ENCODE measurements around the gene KRT7.

DNA sequence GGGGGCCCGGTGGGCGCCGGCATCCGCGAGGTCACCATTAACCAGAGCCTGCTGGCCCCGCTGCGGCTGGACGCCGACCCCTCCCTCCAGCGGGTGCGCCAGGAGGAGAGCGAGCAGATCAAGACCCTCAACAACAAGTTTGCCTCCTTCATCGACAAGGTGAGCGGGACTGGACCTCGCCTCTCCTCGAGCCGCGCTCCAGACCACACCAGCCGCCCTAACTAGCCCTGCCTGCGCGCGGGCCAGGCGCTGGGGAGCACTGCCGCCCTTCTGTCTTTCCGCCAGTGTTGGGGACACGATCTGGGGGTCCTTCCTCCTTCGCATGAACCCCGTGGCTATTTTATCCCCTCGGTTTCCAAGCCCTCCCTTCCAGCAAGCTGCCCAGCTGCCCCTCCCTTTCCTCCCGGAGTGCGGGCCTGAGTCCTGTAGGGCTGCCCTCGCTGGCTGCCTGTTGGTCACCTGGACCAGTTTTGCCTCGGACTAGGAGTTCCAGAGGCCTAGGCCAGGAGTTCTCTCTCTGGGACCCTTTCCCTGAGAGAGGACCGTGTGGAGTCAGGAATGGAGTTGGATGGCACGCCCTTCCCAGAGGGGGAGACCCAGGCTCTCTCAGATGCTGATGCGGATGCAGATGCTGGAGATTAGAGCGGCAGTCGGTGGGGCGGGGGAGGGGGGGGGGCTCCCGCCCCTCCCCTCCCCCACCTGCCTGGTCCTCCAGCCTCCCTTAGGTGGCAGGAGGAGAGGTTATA is 592 bp downstream of the KRT7 start:
- TF ChIP-seq, protein P1, sequence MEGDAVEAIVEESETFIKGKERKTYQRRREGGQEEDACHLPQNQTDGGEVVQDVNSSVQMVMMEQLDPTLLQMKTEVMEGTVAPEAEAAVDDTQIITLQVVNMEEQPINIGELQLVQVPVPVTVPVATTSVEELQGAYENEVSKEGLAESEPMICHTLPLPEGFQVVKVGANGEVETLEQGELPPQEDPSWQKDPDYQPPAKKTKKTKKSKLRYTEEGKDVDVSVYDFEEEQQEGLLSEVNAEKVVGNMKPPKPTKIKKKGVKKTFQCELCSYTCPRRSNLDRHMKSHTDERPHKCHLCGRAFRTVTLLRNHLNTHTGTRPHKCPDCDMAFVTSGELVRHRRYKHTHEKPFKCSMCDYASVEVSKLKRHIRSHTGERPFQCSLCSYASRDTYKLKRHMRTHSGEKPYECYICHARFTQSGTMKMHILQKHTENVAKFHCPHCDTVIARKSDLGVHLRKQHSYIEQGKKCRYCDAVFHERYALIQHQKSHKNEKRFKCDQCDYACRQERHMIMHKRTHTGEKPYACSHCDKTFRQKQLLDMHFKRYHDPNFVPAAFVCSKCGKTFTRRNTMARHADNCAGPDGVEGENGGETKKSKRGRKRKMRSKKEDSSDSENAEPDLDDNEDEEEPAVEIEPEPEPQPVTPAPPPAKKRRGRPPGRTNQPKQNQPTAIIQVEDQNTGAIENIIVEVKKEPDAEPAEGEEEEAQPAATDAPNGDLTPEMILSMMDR (IDR thresholded peaks at IDR 0.05), result no peak
- no peak for TF ChIP-seq TAF1 (IDR thresholded peaks at IDR 0.05; ENCODE audit: borderline replicate concordance, low read depth, low read length)
- TF ChIP-seq SMC3 (IDR thresholded peaks at IDR 0.05; ENCODE audit: low read depth, low read length), result no peak
- TF ChIP-seq MAX (IDR thresholded peaks at IDR 0.05; ENCODE audit: low read depth), result no peak
- no peak for TF ChIP-seq JUND (IDR thresholded peaks at IDR 0.05)
- no peak for TF ChIP-seq CHD2 (IDR thresholded peaks at IDR 0.05; ENCODE audit: low read length, partially characterized antibody)
- no peak for TF ChIP-seq POLR2AphosphoS5 (IDR thresholded peaks at IDR 0.05; ENCODE audit: low read depth, low read length)

All from SK-N-SH (cell line).